ENCODE data around the gene NAV2.

NAV2 gene

GRCh38 chr11:20117291-20117690, 404.7 kb downstream of the NAV2 start:
- in situ Hi-C loops (cut with MboI; ENCODE audit: low pct_unique_long_range_greater_than_20kb, low sequenced_read_pairs, unreplicated experiment), result no loop called here
- TF ChIP-seq, protein P1, sequence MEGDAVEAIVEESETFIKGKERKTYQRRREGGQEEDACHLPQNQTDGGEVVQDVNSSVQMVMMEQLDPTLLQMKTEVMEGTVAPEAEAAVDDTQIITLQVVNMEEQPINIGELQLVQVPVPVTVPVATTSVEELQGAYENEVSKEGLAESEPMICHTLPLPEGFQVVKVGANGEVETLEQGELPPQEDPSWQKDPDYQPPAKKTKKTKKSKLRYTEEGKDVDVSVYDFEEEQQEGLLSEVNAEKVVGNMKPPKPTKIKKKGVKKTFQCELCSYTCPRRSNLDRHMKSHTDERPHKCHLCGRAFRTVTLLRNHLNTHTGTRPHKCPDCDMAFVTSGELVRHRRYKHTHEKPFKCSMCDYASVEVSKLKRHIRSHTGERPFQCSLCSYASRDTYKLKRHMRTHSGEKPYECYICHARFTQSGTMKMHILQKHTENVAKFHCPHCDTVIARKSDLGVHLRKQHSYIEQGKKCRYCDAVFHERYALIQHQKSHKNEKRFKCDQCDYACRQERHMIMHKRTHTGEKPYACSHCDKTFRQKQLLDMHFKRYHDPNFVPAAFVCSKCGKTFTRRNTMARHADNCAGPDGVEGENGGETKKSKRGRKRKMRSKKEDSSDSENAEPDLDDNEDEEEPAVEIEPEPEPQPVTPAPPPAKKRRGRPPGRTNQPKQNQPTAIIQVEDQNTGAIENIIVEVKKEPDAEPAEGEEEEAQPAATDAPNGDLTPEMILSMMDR (IDR thresholded peaks at IDR 0.05; ENCODE audit: extremely low read depth, insufficient read depth, missing control alignments), result no peak
- DNase-seq (ENCODE audit: low spot score), result no peak

DNA sequence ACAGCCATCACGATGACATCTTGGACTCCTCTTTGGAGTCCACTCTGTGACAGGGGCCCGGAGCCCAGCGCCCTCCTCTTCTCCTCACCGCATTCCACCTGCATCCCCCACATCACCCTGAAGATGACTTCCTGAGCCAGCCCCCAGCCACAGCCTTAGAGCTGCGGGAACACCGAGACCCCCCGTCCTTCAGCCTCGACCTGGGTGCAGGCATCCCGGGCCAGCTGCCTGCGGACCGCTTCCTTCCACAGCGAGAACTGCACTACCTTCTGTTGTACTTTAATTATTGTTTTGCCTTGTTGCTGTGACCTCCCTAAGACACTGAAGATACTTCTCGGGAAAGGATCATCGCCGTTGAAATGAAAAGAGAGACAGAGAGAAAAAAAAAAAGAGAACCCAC, 405.6 kb downstream of the NAV2 start:
- in situ Hi-C loops (cut with MboI; ENCODE audit: low pct_unique_long_range_greater_than_20kb, low sequenced_read_pairs, unreplicated experiment), result no loop called here
- no peak for DNase-seq (ENCODE audit: low spot score)
- TF ChIP-seq, protein P1 (IDR thresholded peaks at IDR 0.05; ENCODE audit: extremely low read depth, insufficient read depth, missing control alignments), result no peak

GRCh38 chr11:20119315-20119714, 406.7 kb downstream of the NAV2 start:
- DNase-seq (ENCODE audit: low spot score), result no peak
- in situ Hi-C loops (cut with MboI; ENCODE audit: low pct_unique_long_range_greater_than_20kb, low sequenced_read_pairs, unreplicated experiment), result no loop called here
- TF ChIP-seq, protein P1 (IDR thresholded peaks at IDR 0.05; ENCODE audit: extremely low read depth, insufficient read depth, missing control alignments), result no peak

GRCh38 chr11:20120134-20120925, 407.7 kb downstream of the NAV2 start:
- TF ChIP-seq, protein P1 (IDR thresholded peaks at IDR 0.05; ENCODE audit: extremely low read depth, insufficient read depth, missing control alignments), result no peak
- in situ Hi-C loops (cut with MboI; ENCODE audit: low pct_unique_long_range_greater_than_20kb, low sequenced_read_pairs, unreplicated experiment), result loop anchor here (10.0 kb wide), 2 partner anchors 176 to 234 kb away; no protein-coding TSS in a partner anchor
- DNase-seq (ENCODE audit: low spot score), result no peak

- in situ Hi-C loops (cut with MboI; ENCODE audit: low pct_unique_long_range_greater_than_20kb, low sequenced_read_pairs, unreplicated experiment), result loop anchor here (10.0 kb wide), 2 partner anchors 177 to 233 kb away; no protein-coding TSS in a partner anchor
- TF ChIP-seq, protein P1 (IDR thresholded peaks at IDR 0.05; ENCODE audit: extremely low read depth, insufficient read depth, missing control alignments), result no peak
- no peak for DNase-seq (ENCODE audit: low spot score)
Observed at GRCh38 chr11:20122131-20122530, 409.5 kb downstream of the NAV2 start.

- in situ Hi-C loops (cut with MboI; ENCODE audit: low pct_unique_long_range_greater_than_20kb, low sequenced_read_pairs, unreplicated experiment), result loop anchor here (10.0 kb wide), 2 partner anchors 181 to 229 kb away; no protein-coding TSS in a partner anchor
- no peak for DNase-seq (ENCODE audit: low spot score)
- TF ChIP-seq, protein P1 (IDR thresholded peaks at IDR 0.05; ENCODE audit: extremely low read depth, insufficient read depth, missing control alignments), result no peak
Observed at GRCh38 chr11:20125927-20126326, 413.3 kb downstream of the NAV2 start.

Measured in GM13977 (cell line).